ENCODE measurements around the gene LRRC23.
"Not testable (repeated sequence)": the region's sequence is repeated elsewhere in the genome, so short reads cannot be mapped to it uniquely, and the experiment has no call there.

DNA sequence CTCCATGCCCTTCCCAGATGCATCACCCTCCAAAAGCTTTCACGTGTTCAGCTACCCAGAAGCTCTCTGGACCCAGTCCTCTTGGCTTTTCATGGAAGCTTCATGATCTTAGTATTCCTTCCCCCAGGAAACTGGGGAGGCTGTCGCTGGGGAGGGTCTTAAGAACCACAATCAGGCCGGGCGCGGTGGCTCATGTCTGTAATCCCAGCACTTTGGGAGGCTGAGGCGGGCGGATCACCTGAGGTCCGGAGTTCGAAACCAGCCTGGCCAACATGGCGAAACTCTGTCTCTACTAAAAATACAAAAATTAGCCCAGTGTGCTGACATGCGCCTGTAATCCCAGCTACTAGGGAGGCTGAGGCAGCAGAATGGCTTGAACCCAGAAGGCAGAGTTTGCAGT, 3.5 kb downstream of the LRRC23 start:
- TF ChIP-seq, protein P1, sequence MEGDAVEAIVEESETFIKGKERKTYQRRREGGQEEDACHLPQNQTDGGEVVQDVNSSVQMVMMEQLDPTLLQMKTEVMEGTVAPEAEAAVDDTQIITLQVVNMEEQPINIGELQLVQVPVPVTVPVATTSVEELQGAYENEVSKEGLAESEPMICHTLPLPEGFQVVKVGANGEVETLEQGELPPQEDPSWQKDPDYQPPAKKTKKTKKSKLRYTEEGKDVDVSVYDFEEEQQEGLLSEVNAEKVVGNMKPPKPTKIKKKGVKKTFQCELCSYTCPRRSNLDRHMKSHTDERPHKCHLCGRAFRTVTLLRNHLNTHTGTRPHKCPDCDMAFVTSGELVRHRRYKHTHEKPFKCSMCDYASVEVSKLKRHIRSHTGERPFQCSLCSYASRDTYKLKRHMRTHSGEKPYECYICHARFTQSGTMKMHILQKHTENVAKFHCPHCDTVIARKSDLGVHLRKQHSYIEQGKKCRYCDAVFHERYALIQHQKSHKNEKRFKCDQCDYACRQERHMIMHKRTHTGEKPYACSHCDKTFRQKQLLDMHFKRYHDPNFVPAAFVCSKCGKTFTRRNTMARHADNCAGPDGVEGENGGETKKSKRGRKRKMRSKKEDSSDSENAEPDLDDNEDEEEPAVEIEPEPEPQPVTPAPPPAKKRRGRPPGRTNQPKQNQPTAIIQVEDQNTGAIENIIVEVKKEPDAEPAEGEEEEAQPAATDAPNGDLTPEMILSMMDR (IDR thresholded peaks at IDR 0.05), result not testable (repeated sequence)
- TF ChIP-seq POLR2A (IDR thresholded peaks at IDR 0.05), result not testable (repeated sequence)
